ENCODE data around the gene HLA-A. TPM values are rescaled to one million over a fixed set of nuclear protein-coding genes. Genes with fewer than 3 reads are reported as not detected.

Gene HLA-A
- total RNA-seq, 4 donors from 2014 or later, result 219 to 566 (median 521) TPM

DNA sequence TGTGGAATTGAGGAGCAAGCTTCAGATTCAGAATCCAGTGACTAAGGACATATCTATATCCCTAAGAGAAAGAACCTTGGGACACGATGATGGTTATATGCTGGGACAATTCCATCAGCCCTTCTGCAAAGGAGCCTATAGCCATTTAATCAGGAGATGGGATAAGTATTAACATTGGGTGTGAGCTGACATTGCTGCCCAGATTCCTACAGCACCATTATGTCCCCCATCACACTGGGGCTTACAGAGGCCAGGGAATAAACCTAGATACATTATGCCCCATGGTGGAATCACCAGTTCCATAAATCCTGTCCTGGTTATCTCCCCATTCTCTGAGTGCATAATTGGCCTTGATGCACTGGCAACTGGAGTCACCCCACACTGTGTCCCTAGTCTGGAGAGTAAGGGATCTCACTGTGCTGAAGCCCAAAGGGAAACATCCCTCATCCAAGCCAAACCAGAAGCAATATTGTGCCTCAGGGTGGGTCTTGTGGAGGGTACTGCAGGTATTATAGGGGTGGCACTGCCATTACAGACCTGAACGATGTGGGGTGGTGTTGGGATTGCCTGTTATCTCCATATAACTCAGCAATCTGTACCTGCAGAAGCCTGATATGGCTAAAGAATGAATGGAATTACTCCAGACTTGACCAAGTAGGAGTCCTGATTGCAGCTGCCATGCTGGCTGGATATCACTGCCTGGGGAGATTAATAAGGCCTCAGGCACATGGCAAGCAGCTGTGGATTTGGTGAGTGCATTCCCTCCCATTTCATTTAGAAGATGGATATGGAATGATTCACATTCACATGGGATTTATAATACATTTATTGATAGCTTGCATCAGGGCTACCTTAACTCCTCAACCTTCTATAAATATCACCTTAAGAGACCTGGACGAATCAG is 5.0 kb downstream of the HLA-A start:
- H3K36me3 ChIP-seq, result peaks cover 0 to 19% (median 0%) of the 10 kb centered on the region in 3 donors
- no peaks in the 10 kb centered on the region for H3K27me3 ChIP-seq
- 60 to 64% methylated on average over 3 of the region's 3 CpGs for WGBS, 2 donors
- no peak overlapping the region for H3K27ac ChIP-seq
- peaks cover 0 to 19% (median 0%) of the 10 kb centered on the region in 4 donors for H3K4me1 ChIP-seq
- DNase-seq (ENCODE audit: low spot score in 2 of 2), result no peak
- H3K9me3 ChIP-seq, result no peaks in the 10 kb centered on the region
- TF ChIP-seq POLR2A (IDR thresholded peaks at IDR 0.05) (no peak), EP300 (IDR thresholded peaks at IDR 0.05) (no peak)
- TF ChIP-seq, protein P1, sequence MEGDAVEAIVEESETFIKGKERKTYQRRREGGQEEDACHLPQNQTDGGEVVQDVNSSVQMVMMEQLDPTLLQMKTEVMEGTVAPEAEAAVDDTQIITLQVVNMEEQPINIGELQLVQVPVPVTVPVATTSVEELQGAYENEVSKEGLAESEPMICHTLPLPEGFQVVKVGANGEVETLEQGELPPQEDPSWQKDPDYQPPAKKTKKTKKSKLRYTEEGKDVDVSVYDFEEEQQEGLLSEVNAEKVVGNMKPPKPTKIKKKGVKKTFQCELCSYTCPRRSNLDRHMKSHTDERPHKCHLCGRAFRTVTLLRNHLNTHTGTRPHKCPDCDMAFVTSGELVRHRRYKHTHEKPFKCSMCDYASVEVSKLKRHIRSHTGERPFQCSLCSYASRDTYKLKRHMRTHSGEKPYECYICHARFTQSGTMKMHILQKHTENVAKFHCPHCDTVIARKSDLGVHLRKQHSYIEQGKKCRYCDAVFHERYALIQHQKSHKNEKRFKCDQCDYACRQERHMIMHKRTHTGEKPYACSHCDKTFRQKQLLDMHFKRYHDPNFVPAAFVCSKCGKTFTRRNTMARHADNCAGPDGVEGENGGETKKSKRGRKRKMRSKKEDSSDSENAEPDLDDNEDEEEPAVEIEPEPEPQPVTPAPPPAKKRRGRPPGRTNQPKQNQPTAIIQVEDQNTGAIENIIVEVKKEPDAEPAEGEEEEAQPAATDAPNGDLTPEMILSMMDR (IDR thresholded peaks at IDR 0.05), result no peak
- no peak overlapping the region for H3K4me3 ChIP-seq

DNA sequence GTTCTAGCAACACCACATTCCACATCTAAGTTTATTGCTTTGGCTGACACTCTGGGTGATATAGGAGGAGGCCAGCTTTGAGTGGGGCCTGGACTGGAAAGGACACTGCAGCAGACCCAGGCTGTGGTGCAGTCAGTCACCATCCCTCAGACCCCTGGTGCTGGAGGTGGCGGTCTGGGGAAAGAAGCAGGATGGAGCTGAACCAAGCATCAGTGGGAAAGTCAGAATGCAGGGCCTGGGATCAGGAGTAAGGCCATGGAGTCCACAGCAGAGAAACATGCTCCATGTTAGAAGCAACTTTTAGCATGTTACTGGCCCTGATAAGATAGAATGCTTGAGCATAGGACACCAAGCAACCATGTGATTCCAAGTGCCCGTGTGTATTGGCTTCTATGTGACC is 5.9 kb downstream of the HLA-A start:
- no peak for DNase-seq (ENCODE audit: low spot score in 2 of 2)
- Histone ChIP-seq H3K9me3 (no peaks in the 10 kb centered on the region), H3K36me3 (peaks cover 0 to 19% (median 0%) of the 10 kb centered on the region in 3 donors), H3K27ac (no peak overlapping the region), H3K4me3 (no peak overlapping the region), H3K27me3 (no peaks in the 10 kb centered on the region), H3K4me1 (peaks cover 0 to 25% (median 0%) of the 10 kb centered on the region in 4 donors)
- 89 to 94% methylated on average over 2 of the region's 2 CpGs for WGBS, 2 donors
- TF ChIP-seq POLR2A (IDR thresholded peaks at IDR 0.05) (no peak), EP300 (IDR thresholded peaks at IDR 0.05) (no peak)
- TF ChIP-seq, protein P1 (IDR thresholded peaks at IDR 0.05), result no peak

DNA sequence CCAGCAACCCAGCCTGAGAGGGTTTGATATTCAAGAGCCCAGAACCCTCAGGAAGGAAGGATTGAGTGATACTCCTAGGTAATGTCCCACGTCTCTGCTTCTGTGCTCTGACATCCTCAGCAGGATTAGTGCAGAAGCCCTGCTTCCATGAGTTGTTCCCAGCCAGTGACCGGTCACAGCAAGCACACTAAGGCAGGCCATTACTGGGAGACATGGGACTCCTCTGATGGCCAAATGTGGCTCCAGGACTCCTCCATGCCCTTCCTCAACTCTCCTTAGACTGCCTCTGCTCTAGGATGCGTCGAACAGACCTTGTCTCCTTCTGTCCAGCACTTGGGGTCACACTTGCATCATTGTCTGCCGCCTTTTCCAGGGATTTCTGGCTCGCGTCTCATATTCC is 7.6 kb downstream of the HLA-A start:
- peaks cover 0 to 11% (median 0%) of the 10 kb centered on the region in 4 donors for H3K4me1 ChIP-seq
- no peaks in the 10 kb centered on the region for H3K27me3 ChIP-seq
- TF ChIP-seq, protein P1 (IDR thresholded peaks at IDR 0.05), result no peak
- TF ChIP-seq EP300 (IDR thresholded peaks at IDR 0.05) (no peak), POLR2A (IDR thresholded peaks at IDR 0.05) (no peak)
- no peak for DNase-seq (ENCODE audit: low spot score in 2 of 2)
- WGBS, 2 donors, result 70 to 72% methylated on average over 7 of the region's 7 CpGs
- no peak overlapping the region for H3K27ac ChIP-seq
- peaks cover 0 to 19% (median 0%) of the 10 kb centered on the region in 3 donors for H3K36me3 ChIP-seq
- no peaks in the 10 kb centered on the region for H3K9me3 ChIP-seq
- no peak overlapping the region for H3K4me3 ChIP-seq

DNA sequence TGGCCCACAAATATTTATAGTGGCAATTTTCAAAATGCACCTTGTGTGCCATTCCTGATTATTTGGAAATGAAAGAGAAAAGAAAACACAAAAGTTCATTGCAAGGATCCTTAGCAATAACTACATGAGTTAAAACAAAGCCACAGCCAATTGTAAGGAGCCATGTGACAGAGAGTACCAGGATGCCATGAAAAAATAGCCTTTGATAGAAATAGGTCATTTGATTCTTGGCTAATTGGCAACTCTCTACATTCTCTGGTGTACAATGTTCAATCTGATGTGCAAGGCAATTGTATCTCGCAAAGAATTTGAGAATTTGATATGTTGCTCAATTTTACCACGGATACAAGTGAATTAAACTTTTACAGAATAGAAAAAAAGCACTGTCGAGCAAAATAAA is 9.6 kb downstream of the HLA-A start:
- WGBS, 2 donors, result 41 to 55% methylated on average over 3 of the region's 3 CpGs
- no peaks in the 10 kb centered on the region for H3K27me3 ChIP-seq

More for the DNA sequence above, 9.6 kb downstream of the HLA-A start:
- TF ChIP-seq EP300 (IDR thresholded peaks at IDR 0.05), result no peak
- TF ChIP-seq POLR2A (IDR thresholded peaks at IDR 0.05), result no peak
- TF ChIP-seq, protein P1 (IDR thresholded peaks at IDR 0.05), result no peak
- Histone ChIP-seq H3K27ac (no peak overlapping the region), H3K9me3 (no peaks in the 10 kb centered on the region), H3K4me1 (peaks cover 0 to 7% (median 0%) of the 10 kb centered on the region in 4 donors), H3K4me3 (no peak overlapping the region), H3K36me3 (peaks cover 0 to 15% (median 0%) of the 10 kb centered on the region in 3 donors)
- no peak for DNase-seq (ENCODE audit: low spot score in 2 of 2)
